ENCODE measurements around the gene SMURF2.

GRCh38 chr17:64599187-64599676 is 62.9 kb downstream of the SMURF2 start:
- TF ChIP-seq CTCF (conservative IDR thresholded peaks at IDR 0.05 in 1 of 2, IDR thresholded peaks at IDR 0.05 in 1 of 2; ENCODE audit: extremely low read depth in 1 of 2, insufficient read depth in 1 of 2, low read depth in 1 of 2, low read length in 2 of 2) (no peak), EZH2 (IDR thresholded peaks at IDR 0.05; ENCODE audit: borderline replicate concordance, low read length) (no peak)

All from mammary epithelial cell (primary cell).